Esophagus muscularis mucosa (tissue), 4 donors: ENCODE results near the gene NRG2. TPM values are rescaled to one million over a fixed set of nuclear protein-coding genes. Genes with fewer than 3 reads are reported as not detected.

Experiments
- DNase-seq: peaks from one replicate; pipeline ENCODE4 v3.0.0-alpha.2; 2017; ENCODE audit errors: extremely low spot score
- H3K27ac ChIP-seq, 4 donors: fragments of 200-600 bp; sonication (generic); replicated peaks in 1 of 4; 1 replicate in 3 of 4; 2 replicates in 1 of 4; pipeline ENCODE4 v1.5.1; 2016 to 2019; ENCODE audit warnings: mild to moderate bottlenecking in 1 of 4
- H3K27me3 ChIP-seq, 4 donors: fragments of 200-600 bp; sonication (generic); one replicate each; pipeline versions ENCODE4 v1.5.1 to v1.6.0; 2016 to 2019
- H3K36me3 ChIP-seq, 4 donors: fragments of 200-600 bp; sonication (generic); one replicate each; pipeline ENCODE4 v1.5.1; 2016 to 2019
- H3K4me1 ChIP-seq, 4 donors: fragments of 200-600 bp; sonication (generic); one replicate each; pipeline ENCODE4 v1.5.1; 2016 to 2019
- H3K4me3 ChIP-seq, 4 donors: fragments of 200-600 bp; sonication (generic); 1 replicate in 2 of 4; 2 replicates in 2 of 4; pipeline ENCODE4 v1.5.1; 2016 to 2019; ENCODE audit warnings: mild to moderate bottlenecking in 4 of 4, moderate library complexity in 1 of 4
- H3K9me3 ChIP-seq, 4 donors: fragments of 200-600 bp; sonication (generic); 1 replicate in 3 of 4; 2 replicates in 1 of 4; pipeline ENCODE4 v1.5.1; 2016 to 2019
- CTCF ChIP-seq, 3 experiments: fragments of 200-600 bp in 2 of 3; fragments of 450-650 bp in 1 of 3; sonication (generic) in 2 of 3; IDR thresholded peaks; one replicate each; pipeline ENCODE4 v1.5.1; 2017 to 2019; ENCODE audit warnings: antibody characterized with exemption in 3 of 3, mild to moderate bottlenecking in 2 of 3, moderate library complexity in 1 of 3
- EP300 ChIP-seq: sonication (generic); formaldehyde crosslinking; IDR thresholded peaks from one replicate; pipeline ENCODE4 v1.6.1; 2017; ENCODE audit warnings: antibody characterized with exemption
- POLR2A ChIP-seq: fragments of 450-650 bp; IDR thresholded peaks from one replicate; pipeline ENCODE4 v1.6.1; 2017; ENCODE audit warnings: antibody characterized with exemption, moderate library complexity, mild to moderate bottlenecking, low read depth
- POLR2AphosphoS5 ChIP-seq, 2 donors: sonication (generic); formaldehyde crosslinking; IDR thresholded peaks; one replicate each; pipeline ENCODE4 v1.6.1; 2017; ENCODE audit warnings: antibody characterized with exemption in 2 of 2
- WGBS: methylation state at CpG from one replicate; pipeline ENCODE4 v1.1.5; 2018; 5-methylcytosine and 5-hydroxymethylcytosine counted together
- intact Hi-C: fragments of 100-400 bp; cut with DNase I; formaldehyde crosslinking; loops from one replicate; pipeline ENCODE4 v1.15.1; 2023
- total RNA-seq, 4 donors: library from RNA; depleted of rRNA; stranded (reverse); fragments of >200 nt; gene quantifications; one replicate each; pipeline versions ENCODE4 v1.1.0 to v1.2.1, GENCODE V29; 2016

NRG2 gene
- total RNA-seq, 4 donors from 2014 or later = 2.8 to 5.0 (median 4.1) TPM

DNA sequence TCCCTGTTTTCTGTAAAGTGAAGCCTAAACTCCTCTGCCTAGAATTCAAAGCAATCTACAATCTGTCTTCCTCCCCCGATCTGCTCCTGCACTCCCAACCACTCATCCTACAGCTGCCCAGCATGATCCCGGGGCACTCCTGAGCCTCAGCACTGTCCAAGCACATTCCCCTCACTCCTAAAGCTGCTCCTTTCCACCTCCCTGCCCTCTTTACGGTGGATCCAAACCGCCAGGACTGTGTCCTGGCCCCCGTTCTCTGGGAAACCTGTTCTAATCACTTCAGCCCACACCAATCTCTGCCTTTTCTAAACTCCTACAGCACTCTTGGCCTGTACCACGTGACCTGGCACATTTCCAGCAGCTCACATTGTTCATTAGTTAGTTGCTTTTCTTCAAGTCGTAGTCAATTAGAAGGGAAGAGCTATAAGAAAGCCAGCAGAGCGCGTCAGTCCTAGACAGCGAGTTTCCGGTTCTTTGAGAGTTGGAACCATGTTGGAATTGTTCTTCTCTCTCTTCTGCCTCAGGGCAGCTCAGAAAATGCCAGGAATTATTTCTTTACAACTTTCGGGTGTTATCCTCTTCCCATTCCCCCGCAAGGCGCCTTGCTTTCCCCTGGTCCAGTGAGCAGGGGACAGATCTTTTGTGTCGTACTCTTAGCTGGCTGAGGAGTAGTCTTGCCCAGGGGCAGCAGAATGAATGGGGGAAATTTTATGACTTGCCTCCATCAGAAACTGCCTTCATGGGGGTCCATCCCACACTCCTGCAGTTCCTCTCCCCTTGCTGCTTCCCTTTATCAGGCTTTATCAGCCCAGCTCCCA, 60.7 kb downstream of the NRG2 start:
- no peak for DNase-seq
- H3K9me3 ChIP-seq = no peaks in the 10 kb centered on the region
- WGBS = 76% methylated on average over 15 of the region's 15 CpGs
- no peak overlapping the region for H3K27ac ChIP-seq
- H3K36me3 ChIP-seq = no peaks in the 10 kb centered on the region
- no peak overlapping the region for H3K4me3 ChIP-seq
- TF ChIP-seq EP300 (no peak), CTCF (IDR thresholded peaks at IDR 0.05) (no peak), POLR2AphosphoS5 (IDR thresholded peaks at IDR 0.05) (no peak), POLR2A (no peak)
- intact Hi-C loops = no loop called here
- H3K4me1 ChIP-seq = peaks cover 0 to 19% (median 7%) of the 10 kb centered on the region in 4 donors
- H3K27me3 ChIP-seq = no peaks in the 10 kb centered on the region

GRCh38 chr5:139980765-139981164, 62.3 kb downstream of the NRG2 start:
- Histone ChIP-seq H3K36me3 (no peaks in the 10 kb centered on the region), H3K9me3 (no peaks in the 10 kb centered on the region), H3K4me1 (peaks cover 0 to 11% (median 4%) of the 10 kb centered on the region in 4 donors), H3K4me3 (no peak overlapping the region), H3K27ac (no peak overlapping the region), H3K27me3 (no peaks in the 10 kb centered on the region)
- no peak for DNase-seq
- WGBS = 85% methylated on average over 3 of the region's 3 CpGs
- intact Hi-C loops = no loop called here
- TF ChIP-seq CTCF (IDR thresholded peaks at IDR 0.05) (no peak), POLR2AphosphoS5 (IDR thresholded peaks at IDR 0.05) (no peak), EP300 (no peak), POLR2A (no peak)

- Histone ChIP-seq H3K27me3 (no peaks in the 10 kb centered on the region), H3K4me3 (no peak overlapping the region), H3K27ac (no peak overlapping the region), H3K36me3 (no peaks in the 10 kb centered on the region), H3K9me3 (no peaks in the 10 kb centered on the region), H3K4me1 (peaks cover 0 to 5% (median 2%) of the 10 kb centered on the region in 4 donors)
- no peak for DNase-seq
- no peak for TF ChIP-seq CTCF (IDR thresholded peaks at IDR 0.05)
- TF ChIP-seq EP300 = no peak
- no peak for TF ChIP-seq POLR2AphosphoS5 (IDR thresholded peaks at IDR 0.05)
- TF ChIP-seq POLR2A = no peak
- intact Hi-C loops = no loop called here
- 76% methylated on average over 2 of the region's 2 CpGs for WGBS
Observed at GRCh38 chr5:139979943-139980342, 63.2 kb downstream of the NRG2 start.

DNA sequence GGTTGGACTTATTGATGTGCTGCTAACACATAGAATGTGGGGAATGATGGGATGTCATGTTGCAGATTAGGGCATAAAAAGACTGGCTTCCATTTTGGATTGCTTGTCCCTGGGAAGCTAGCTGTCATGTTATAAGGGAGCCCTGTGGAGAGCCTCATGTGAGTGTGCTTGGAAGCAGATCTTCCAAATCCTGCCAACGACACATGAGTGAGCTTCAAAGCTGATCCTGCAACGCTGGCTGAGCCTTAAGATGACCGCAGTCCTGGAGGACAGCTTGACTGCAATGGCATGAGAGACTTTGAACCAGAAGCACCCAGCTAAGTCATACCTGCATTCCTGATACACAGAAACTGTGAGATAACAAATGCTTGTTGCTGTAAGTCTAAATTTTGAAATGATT, 63.6 kb downstream of the NRG2 start:
- DNase-seq = no peak
- 80% methylated on average over 3 of the region's 3 CpGs for WGBS
- peaks cover 0 to 5% (median 2%) of the 10 kb centered on the region in 4 donors for H3K4me1 ChIP-seq
- no peaks in the 10 kb centered on the region for H3K27me3 ChIP-seq
- no peaks in the 10 kb centered on the region for H3K9me3 ChIP-seq
- no peaks in the 10 kb centered on the region for H3K36me3 ChIP-seq
- H3K27ac ChIP-seq = no peak overlapping the region
- TF ChIP-seq POLR2AphosphoS5 (IDR thresholded peaks at IDR 0.05) = no peak
- no peak for TF ChIP-seq EP300
- no peak for TF ChIP-seq CTCF (IDR thresholded peaks at IDR 0.05)
- TF ChIP-seq POLR2A = no peak
- H3K4me3 ChIP-seq = no peak overlapping the region
- intact Hi-C loops = no loop called here
